HG03064 (cell line): Measurements from ENCODE around the gene IER3.
A peak's percentile ranks its signal among the peaks of the same experiment; 100 is the strongest.
"Not testable (repeated sequence)": the region's sequence is repeated elsewhere in the genome, so short reads cannot be mapped to it uniquely, and the experiment has no call there.

Experiments
- ATAC-seq: cut with Tn5 transposase; IDR thresholded peaks from one replicate; pipeline ENCODE4 v1.9.1; 2021; ENCODE audit warnings: low read depth; ENCODE audit not compliant: unreplicated experiment

IER3 gene

DNA sequence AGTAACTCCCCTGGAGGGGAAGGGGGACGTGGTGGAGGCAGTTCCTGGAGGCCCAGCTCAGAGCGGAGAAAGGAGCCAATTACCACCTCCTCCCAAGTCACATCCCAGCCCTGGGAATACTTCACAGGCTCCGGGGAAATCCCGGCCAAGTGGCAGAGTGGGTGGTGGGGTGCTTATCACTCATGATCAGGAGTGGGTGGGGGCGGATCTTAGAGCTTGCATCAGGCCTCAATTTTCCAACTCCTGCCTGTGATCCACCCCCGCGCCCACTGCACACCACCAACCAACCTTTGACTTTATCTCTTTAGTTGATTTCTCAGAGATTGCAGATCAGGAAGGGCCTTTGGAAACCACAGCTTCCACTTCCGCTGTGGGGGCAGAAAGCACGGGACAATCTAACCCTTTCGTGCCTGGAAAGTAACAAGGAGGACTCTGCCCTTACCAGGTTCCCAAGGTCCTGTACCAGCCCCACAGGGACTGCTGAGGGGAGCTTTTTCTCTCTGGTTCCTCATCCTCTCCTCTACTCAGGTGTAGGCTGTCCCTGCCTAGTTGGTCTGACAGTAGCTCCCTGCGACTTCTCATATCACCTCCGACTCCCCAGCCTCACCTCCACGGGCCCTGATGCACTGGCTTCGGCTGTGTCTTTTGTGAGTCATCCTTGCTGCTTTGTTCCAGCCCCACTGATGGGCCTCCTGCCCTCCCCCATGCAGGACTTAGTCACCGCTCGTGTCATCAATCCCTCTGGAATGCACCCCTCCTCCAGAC is 24.9 kb upstream of the IER3 start:
- ATAC-seq: no peak

DNA sequence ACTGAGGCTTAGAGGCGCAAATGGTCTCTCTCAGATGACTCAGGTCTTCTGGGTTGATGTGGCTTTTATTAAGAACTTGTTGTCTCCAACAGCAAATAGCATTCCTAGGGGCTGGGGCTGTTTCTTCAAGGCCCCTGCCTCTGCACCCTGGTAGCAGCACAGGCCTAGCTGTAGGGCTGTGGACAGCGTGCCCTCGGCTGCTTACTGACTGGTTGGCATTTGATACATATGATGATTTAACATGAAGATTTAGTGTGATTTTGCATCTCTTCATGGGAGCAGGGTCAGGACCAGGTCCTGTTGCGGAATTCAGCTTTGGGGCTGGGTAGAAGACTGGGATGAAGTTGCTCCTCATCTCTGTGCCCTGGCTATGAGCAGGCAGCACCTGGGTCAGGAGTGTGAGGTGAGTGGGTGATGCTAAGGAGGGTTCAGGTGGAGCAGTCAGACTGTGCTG is 24.3 kb upstream of the IER3 start:
- no peak for ATAC-seq

DNA sequence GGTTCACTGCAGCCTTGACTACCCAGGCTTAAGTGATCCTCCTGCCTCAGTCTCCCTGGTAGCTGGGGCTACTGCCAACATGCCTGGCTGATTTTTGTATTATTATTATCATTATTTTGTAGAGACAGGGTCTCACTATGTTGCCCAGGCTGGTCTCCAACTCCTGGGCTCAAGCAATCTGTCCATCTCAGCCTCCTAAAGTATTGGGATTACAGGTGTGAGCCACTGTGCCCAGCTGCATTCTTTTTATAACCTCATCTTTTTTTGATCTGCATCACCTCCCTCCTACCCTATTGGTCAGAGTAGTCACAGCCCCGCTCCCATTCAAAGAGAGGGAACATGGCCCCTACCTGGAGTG is 23.6 kb upstream of the IER3 start:
- ATAC-seq: no peak

DNA sequence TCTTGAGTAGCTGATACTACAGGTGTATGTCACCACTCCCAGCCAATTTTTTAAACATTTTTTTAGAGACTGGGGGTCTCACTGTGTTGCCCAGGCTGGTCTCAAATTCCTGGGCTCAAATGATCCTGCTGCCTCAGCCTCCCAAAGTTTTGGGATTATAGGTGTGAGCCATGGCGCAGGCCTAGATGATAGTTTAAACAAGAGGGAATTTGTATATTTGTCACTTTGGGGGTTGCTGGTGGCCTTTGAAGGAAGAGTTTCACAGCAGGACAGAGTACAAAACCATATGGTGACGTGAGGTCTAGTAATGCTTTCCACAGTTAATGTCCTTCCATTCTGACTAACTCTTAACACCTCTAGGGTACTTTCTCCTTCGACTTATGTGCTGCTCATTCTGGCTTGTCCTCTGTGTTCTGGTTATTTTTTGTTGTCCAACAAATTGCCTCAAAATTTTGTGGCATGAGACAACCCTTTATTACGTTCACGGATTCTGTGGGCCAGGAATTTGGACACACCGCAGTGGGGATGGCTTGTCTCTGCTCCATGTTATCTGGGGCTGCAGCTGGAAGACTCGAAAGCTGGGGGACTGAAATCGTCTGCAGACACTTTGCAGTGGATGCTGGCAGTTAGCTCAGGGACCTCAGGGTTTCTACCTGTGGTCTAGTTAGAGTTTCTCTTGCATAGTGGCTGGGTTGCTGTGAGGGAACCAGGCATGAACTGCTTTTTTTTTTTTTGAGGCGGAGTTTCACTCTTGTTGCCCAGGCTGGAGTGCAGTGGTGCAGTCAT is 23.0 kb upstream of the IER3 start:
- peak; percentile 60 for ATAC-seq

DNA sequence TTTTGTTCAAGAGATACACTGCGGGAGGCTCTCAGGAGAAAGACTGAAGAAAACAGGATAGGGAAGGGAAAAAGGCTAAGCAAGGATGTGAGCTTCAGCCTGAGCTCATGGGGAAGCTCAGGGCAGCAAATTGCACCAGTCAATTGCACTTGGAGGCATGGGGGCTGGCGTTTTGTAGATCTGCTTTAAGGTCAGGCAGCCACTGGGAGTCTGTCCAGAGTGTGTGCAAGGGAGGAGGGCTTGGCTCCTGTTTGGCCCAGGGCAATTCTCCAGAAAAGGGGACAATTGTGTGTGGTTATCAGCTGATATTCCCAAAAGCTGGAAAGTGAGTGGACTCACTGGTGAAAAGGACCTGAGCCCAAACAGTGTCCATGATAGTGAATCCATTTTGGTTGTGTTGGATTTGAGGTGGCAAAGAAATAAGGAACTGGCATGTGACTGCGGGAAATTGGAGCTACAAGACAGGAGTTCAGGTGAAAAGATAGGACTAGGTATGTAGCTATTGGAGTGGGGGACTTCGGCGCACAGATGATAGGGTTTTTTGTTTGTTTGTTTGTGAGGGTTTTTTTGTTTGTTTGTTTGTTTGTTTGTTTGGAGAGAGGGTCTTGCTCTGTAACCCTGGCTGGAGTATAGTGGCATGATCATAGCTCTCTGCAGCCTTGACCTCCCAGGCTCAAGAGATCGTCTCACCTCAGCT is 22.3 kb upstream of the IER3 start:
- ATAC-seq: no peak

DNA sequence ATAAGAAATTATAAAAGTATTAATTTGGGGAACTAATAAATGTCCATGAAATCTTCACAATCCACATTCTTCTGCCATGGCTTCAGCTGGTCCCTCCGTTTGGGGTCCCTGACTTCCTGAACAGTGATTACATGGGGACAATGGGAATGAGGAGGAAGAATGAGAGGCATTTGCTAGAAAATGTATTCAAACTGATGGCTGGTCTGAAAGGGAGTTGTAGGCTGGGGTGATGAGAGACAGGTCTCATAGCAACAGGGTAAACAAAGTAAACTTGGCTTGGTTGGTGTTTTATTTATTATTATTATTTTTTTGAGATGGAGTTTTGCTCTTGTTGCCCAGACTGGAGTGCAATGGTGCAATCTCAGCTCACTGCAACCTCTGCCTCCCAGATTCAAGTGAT is 21.1 kb upstream of the IER3 start:
- not testable (repeated sequence) for ATAC-seq

DNA sequence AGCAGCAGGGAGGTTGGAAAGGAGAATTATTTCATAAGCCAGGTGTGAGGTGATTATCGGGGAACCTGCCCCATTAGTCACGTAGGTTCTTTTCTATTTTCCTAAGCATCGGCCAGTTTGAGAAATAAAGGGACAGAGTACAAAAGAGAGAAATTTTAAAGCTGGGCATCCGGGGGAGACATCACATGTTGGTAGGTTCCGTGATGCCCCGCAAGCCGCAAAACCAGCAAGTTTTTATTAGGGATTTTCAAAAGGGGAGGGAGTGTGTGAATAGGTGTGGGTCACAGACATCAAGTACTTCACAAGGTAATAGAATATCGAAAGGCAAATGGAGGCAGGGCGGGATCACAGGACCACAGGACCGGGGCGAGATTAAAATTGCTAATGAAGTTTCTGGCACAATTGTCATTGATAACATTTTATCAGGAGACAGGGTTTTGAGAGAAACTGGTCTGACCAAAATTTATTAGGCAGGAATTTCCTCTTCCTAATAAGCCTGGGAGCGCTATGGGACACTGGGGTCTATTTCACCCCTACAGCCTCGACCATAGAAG is 20.2 kb upstream of the IER3 start:
- ATAC-seq: not testable (repeated sequence)

DNA sequence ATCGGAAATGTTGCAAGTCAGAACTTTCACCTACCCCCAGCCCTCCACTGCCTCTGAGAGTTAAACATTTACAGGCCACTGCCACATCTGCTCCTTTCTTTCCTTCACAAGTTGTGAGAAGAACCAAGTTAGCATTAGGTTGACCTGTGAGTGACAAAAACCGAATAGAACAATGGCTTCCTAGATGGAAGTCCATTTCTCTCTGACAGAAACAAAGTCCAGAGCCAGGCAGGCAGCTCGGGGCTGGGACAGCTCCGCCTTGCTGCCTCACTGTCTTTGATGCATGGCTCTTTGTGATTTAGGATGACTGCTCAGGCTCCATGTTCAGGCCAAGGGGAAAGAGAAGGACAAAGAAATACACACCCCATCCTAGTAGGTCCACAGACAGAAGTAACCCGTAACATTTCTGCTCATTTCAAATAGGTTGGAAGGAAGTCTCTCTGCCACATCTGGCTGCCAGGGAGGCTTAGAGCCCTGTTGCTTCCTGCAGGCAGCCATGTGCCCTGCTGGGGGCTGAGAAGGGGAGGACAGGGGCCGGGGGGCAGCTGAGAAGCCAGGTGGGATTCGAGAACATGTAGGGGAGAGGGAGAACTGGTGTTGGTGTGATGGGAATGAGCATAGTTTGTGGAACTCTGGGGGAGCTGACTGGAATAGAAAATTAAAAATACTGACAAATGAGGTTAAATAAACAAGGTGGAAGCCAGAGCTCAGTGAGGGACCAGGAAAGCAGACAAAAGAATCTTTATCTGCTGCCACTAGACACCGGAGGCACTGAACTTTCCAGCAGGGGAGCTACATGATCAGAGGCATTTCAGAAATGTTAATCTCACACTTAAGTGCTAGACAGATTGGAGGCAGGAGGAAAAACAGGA is 19.5 kb upstream of the IER3 start:
- ATAC-seq: no peak

DNA sequence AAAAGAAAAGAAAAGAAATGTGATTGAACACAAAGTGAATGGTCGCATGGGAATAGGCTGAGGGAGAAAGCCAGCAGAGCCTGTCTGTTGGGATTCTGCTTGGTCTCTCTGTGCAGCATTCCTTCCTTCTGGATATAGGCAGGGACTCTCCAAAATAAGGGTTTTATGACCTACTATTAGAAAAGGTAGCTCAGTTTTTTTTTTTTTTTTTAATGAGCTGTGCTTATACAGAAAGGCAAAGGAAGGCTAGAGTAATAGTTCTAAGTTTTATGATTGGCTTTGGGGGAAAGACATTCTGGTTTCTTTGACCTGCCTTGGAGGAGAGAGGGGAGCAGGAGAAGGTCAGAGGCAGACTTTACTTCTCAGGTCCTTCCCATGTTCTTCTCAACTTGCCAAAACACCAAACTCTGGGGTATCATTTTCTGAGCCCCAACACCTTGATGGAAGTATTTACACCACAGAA is 18.8 kb upstream of the IER3 start:
- ATAC-seq: no peak

DNA sequence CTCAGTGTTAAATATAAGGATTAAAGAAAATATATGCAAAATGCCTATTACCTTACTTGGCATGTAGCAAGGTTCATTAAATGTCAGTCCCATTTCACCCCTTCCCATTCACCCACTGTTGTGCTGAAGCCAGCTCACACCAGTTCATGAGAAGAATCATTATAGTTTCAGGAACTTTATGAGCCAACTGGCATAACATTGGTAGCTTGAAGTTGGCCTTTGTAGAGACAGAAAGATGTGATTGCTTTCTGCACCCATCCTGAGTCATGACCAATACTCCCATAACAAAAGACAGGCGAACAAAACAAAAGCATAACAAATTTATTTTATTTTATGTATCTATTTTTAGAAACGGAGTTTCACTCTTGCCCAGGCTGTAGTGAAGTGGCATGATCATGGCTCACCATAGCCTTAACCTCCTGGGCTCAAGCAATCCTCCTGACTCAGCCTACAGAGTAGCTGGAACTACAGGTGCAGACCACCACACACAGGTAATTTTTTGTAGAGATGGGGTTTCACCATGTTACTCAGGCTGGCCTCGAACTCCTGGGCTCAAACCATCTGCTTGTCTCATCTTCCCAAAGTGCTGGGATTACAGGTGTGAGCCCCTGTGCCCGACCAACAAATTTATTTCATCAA is 17.6 kb upstream of the IER3 start:
- ATAC-seq: no peak

DNA sequence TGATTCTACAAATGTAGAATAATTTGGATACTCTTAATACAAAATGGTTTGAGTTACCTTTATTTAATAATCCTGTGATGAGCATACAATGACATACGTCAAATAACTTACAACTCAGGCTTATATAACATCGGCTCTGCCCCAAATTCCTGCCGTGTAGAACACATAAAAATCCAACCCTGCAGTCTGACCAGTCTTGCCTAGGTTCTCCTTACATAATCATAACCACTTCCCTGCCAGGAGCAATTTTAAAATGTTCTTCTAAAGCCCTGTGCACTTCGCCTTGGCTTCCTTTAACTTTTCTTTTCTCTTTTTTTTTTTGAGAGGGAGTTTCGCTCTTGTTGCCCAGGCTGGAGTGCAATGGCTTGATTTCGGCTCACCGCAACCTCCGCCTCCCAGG is 16.2 kb upstream of the IER3 start:
- ATAC-seq: no peak

DNA sequence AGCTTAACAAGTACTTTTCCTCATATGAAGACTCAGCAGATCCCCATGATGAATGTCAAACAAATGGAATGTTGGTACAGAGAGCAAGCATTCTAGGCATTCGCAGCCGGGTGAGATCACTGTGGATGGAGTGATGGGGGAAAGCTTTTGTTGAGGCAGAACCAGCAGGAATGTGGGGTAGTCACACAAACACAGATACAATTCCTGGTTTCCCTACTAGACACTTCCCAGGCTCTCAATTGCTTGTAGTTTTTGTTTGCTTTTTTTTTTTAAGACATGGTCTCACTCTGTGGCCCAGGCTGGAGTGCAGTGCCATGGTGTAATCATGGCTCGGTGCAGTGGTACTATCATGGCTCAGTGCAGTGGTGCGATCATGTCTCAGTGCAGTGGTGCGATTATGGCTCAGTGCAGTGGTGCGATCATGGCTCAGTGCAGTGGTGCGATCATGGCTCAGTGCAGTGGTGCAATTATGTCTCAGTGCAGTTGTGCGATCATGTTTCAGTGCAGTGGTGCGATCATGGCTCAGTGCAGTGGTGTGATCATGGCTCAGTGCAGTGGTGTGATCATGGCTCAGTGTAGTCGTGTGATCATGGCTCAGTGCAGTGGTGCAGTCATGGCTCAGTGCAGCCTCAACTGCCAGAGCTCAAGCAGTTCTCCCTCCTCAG is 15.4 kb upstream of the IER3 start:
- no peak for ATAC-seq

DNA sequence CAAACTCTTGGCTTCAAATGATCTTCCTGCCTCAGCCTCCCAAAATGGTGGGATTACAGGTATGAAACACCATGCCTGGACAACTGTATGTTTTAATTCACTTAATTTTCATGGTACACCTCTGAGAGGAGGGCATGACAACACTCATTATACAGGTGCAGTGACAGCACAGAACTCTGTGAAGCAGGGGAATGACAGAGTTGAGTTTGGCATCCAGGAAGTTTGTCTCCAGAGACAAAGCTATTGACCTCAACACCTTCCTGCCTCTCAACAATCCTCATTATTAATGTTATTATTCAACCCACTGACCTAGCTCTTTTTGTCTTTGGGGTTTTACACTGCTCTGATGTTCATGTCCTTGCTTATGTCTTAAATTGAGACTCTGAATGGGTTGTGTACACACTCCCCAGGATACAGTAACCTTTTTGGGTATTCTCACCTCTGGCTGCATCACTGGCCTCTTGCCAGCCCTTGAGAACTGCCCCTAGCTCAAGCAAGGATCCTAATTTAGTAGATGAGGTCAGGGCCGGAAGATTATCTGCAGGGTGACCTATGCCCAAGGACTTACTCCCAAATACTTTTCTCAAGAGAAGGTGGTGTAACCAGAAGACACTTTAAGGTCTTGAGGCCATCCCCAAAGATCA is 13.0 kb upstream of the IER3 start:
- no peak for ATAC-seq

DNA sequence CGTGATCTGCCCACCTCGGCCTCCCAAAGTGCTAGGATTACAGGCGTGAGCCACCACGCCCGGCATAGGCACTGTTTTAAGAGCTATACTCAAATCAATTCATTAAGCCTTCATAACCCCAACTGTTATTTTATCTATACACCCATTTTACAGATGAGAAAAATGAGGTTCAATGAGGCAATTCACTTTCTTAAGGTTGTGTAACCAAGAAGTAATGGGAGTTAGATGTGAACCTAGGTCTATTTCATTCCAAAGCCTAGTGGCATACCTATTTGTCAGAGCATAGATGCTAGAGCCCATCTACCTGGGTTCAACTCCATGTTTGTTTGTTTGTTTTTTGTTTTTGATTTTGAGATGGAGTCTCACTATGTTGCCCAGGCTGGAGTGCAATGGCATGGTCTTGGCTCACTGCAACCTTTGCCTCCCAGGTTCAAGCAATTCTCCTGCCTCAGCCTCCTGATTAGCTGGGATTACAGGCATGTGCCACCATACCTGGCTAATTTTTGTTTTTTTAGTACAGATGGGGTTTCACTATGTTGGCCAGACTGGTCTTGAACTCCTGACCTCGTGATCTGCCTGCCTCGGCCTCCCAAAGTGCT is 12.2 kb upstream of the IER3 start:
- not testable (repeated sequence) for ATAC-seq

DNA sequence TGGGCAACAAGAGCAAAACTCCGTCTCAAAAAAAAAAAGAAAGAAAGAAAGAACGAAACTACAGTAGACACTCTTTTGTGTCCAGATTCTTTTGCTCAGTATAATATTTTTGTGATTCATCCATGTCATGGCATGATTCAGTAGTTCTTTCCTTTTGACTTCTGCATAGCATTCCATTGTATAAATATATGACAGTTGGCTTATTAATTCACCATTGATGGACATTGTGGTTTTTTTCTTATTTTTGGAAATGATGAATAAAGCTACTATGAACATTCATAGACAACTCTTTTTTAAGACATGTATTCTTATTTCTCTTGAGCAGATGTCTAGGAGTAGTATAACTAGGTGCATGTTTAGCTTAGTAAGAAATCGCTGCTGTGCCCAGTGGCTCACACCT is 10.3 kb upstream of the IER3 start:
- no peak for ATAC-seq

DNA sequence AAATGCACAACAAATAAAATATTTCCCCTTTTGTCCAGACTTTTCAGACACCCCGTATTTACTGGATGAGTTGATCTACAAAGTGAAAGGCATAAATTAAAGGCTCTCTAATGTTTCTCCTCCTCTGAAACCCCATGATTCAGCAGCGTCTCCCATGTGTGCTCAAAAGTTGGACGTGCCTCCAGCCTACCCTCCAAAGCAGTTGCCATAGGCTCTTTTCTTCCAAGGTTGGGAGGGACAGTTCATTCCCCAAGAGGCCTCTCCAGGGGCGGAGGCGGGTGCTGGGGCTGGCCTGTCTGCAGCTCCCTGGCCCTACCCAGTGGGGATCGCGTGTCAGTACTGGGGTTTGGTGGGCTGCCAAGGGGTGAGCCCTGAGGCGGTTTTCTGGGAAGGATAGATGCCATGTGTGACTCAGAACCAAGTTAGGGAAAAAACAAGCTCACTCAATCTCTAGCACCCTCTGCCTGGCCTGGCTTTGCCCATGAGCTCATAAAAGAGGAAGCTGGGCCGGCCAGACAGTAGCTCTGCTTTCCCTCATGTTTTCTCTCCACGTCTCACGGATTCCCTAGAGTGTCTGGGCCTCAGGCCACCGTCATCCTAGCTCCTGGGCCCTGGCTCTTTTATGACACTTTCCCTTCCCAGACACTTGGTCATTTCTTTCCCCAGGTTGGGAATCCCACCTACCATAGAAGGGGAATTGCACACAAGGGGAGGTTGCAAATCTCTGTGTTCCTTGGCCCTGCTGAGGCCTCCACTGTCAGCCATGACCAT is 8.0 kb upstream of the IER3 start:
- no peak for ATAC-seq

DNA sequence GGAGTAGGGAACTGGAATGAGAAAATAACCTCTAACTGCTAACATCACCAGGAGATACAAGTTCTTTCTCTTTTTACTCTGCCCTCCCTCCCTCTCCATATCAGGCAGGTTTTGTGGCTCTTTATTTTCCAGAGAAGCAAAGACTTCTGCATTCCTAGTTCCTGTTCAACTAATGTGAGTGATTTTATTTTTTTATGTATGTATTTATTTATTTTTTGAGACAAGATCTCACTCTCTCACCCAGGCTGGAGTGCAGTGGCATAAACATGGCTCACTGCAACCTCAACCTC is 6.0 kb upstream of the IER3 start:
- ATAC-seq: no peak
